GM21619 (cell line): ENCODE measurements around the gene PACRG.

Source experiments
- ATAC-seq: cut with Tn5 transposase; IDR thresholded peaks from one replicate; pipeline ENCODE4 v1.9.1; 2021; ENCODE audit not compliant: unreplicated experiment

PACRG gene

DNA sequence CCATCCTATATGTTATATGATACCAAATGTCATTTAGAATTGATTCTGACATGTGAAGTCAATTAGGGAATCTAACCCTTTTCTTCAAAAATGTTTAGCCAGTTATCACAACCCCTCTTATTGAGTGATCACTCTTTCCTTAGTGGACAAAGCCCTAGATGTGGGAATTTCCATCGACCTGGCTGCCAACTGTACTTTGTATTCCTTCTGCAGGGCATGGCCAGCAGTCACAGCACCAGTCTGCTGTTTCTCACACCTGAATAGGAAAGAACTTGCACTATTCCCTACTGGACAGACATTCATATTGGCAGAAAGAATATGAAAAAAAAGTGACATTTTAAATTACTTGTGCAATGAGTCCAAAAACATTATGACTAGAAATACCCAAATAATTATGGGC, 271.0 kb downstream of the PACRG start:
- ATAC-seq = no peak

- ATAC-seq = no peak
These were observed 272.0 kb downstream of the PACRG start for GRCh38 chr6:162999575-163000285.

DNA sequence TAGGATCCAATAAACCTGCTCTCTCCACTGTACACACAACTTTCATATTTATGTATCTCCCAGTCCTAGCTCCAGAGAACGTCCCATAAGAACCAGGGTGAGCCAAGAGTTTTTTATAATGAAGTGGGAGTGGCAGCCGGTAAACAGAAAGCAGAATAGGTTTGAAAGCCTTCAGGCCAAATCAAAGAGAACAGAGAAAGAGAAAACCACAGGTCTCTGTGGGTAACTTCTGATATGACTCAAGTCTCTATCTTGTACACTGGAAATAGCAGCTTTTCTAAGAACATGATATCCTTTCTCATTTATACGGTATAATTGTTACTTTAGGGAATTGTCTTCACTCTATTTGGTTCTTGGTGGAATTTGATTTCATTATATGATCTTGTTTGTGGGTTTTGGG, 273.6 kb downstream of the PACRG start:
- ATAC-seq = peak; percentile 98

GRCh38 chr6:163008186-163008585, 280.4 kb downstream of the PACRG start:
- no peak for ATAC-seq

GRCh38 chr6:163008626-163009025, 280.9 kb downstream of the PACRG start:
- no peak for ATAC-seq

GRCh38 chr6:163010145-163010544, 282.4 kb downstream of the PACRG start:
- no peak for ATAC-seq

GRCh38 chr6:163014736-163015135, 287.0 kb downstream of the PACRG start:
- ATAC-seq = no peak

DNA sequence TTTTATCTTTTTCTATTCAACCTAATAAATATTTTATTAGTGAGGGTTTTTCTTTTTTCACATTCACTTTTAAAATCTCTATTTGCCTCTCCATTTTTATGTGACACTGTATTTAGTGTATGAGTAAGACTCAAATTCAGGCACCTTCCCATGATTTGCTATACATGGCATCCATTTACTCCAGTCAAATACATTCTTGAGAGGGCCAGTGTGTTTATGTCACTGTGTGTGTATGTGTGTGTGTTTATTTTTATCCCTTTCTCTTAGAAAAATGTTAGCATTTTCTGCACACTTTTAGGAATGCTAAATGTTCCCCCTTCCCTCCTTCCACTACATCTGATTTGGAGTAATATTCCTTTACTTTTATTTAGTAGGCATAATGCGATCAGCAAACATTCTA, 290.0 kb downstream of the PACRG start:
- no peak for ATAC-seq

- no peak for ATAC-seq
These were observed 292.2 kb downstream of the PACRG start for GRCh38 chr6:163019926-163020325.

GRCh38 chr6:163021054-163021453, 293.3 kb downstream of the PACRG start:
- ATAC-seq = no peak

DNA sequence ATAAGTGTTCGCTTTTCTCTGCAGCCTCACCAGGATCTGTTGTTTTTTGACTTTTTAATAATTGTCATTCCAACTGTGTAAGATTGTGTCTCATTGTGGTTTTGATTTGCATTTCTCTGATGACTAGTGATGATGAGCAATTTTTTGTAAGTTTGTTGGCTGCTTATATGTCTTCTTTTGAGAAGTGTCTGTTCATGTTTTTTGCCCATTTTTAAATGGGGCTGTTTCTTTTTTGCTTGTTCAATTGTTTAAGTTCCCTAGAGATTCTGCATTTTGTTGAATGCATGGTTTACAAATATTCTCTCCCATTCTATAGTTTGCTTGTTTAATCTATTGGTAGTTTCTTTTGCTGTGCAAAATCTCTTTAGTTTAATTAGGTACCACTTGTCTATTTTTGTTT, 295.9 kb downstream of the PACRG start:
- ATAC-seq = no peak

DNA sequence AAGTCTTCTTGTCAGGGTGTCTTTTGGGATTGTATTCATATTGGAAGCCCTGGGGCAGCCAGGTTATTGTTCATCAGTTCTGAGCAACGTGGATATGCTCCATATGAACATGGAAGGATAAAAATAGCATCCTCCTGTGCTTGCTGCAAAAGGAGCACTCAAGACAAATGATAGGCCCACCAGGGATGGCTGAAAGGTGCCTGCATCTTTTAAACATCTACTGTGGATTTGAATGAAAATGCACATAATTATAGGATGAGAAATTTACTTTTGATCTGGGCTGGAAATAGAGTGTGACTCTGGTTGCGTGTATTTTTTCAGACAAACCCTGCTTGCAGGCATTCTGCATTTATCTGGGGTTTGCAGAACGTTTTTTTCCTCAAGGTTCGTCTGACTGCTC, 299.1 kb downstream of the PACRG start:
- no peak for ATAC-seq

- ATAC-seq = no peak
These were observed 303.2 kb downstream of the PACRG start for GRCh38 chr6:163030980-163031379.

- ATAC-seq = no peak
These were observed 304.2 kb downstream of the PACRG start for GRCh38 chr6:163031931-163032330.

DNA sequence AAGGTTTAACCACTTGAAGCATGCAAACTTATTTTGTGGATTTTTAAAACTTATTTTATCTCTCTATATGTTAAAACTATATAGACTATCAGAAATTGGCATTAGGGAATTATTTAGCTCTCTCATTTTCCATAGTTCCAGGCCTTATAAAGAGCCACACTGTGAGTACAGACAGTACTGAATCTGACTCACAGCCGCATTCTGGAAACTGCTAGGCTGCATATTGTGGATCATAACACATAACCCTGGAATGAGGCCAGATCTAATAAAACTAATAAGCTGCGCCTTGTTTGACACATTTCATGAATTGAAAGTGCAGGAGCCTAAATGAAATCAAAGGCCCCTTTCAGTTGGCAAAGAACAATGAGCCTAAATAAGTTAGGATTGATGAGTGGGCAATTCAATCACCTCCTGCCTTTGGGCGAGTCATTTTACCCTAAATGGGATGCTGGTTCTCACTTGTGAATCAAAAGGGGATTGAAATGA, 308.4 kb downstream of the PACRG start:
- no peak for ATAC-seq

DNA sequence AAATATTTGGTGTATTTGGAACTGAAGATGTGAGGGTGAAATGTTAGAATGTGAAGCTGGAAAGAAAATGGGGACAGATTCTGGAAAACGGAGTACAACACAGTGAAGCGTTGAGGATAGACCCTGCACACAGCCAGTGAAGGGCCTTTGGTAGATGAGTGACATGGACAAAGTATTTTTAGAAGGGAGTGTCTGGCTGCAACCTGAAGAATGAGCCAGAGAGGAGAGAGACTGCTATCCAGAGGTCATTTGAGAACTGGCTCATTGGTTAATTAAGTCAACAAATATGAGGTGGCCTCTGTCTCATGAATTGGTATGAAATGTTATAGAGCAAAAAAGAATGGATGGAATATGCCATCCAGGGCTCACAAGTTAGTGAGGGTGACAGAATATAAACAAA, 310.5 kb downstream of the PACRG start:
- no peak for ATAC-seq

DNA sequence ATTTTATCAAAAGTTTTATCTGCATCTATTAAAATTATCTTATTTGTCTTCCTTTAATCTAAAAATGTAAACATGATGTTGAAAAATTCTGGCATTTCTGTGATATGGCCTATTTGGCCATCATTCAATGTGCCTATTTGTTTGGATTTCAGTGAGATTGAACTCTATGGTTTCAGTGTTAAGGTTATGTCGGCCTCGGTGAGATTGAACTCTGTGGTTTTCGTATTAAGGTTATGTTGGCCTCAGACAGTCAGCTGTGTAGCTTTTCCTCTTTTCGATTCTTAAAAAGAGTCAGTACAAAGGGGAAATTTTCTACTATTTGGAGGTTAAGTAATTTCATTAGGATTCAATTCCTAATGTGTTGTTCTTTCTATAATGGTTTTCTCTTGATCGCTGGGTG, 320.6 kb downstream of the PACRG start:
- no peak for ATAC-seq

DNA sequence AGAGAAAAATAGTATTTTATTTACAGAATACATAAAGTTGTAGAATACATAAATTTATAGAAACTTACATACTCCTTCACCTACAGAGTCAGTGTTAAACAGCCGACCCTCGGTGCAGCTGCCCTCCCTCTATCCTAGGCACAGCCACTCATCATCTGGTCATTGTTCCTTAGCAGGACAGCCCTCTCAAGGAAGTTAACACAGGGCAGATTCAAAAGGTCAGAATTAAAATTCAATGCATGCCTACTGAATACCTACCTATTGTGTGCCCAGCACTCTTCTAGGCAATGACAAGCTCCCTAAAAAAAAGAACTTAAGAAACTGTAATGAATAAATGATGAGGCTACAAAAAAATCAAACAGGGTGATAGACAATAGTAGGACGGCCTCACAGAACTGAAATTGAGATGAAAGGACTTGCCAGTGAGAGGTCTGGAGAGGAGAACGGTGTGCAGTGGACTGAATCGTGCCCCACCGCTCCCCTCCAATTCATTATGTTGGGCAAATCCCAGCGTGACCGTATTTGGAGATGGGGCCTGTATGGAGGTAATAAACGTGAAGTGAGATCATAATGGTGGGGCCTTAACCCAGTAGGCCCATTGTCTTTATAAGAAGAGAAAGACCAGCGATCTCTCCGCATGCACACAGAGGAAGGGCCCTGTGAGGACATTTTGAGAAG, 326.0 kb downstream of the PACRG start:
- ATAC-seq = no peak

GRCh38 chr6:163054641-163055040, 326.9 kb downstream of the PACRG start:
- ATAC-seq = no peak

DNA sequence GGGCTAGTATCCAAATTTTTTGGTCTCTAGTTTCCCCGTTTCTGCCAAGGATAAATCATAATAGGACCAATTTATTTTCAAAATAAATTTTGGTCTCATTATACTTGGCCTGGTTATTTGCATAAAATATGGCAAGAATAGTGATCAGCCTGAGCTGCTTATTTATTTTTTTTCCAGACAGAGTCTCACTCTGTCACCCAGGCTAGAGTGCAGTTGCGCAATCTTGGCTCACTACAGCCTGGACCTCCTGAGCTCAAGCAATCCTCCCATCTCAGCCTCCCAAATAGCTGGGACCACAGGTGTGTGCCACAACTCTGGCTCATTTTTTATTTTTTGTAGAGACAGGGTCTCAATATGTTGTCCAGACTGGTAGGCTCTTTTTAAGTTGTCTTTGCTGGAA, 329.5 kb downstream of the PACRG start:
- ATAC-seq = no peak

- ATAC-seq = no peak
These were observed 335.0 kb downstream of the PACRG start for GRCh38 chr6:163062790-163063189.

GRCh38 chr6:163063561-163063960, 335.8 kb downstream of the PACRG start:
- ATAC-seq = no peak

GRCh38 chr6:163064397-163064796, 336.6 kb downstream of the PACRG start:
- ATAC-seq = no peak
